ENCODE results near the gene SIX4. TPM values are rescaled to one million over a fixed set of nuclear protein-coding genes. Genes with fewer than 3 reads are reported as not detected.
A peak's percentile ranks its signal among the peaks of the same experiment; 100 is the strongest.

SIX4 gene
- total RNA-seq, 1 donor from 2014 or later, result 9.5 TPM

GRCh38 chr14:60722357-60723115 lies 1.6 kb downstream of the SIX4 start:
- no peak for DNase-seq (ENCODE audit: low read depth)
- no peak for TF ChIP-seq CTCF (conservative IDR thresholded peaks at IDR 0.05; ENCODE audit: low read depth, low read length)
- H3K4me3 ChIP-seq (ENCODE audit: low read depth, low read length), result peak overlapping the region; percentile 83

GRCh38 chr14:60722107-60722356 lies 2.1 kb downstream of the SIX4 start:
- DNase-seq (ENCODE audit: low read depth), result no peak
- peak overlapping the region; percentile 83 for H3K4me3 ChIP-seq (ENCODE audit: low read depth, low read length)
- no peak for TF ChIP-seq CTCF (conservative IDR thresholded peaks at IDR 0.05; ENCODE audit: low read depth, low read length)

- no peak for DNase-seq (ENCODE audit: low read depth)
- peak; percentile 42 for TF ChIP-seq CTCF (conservative IDR thresholded peaks at IDR 0.05; ENCODE audit: low read depth, low read length)
- peak overlapping the region; percentile 83 for H3K4me3 ChIP-seq (ENCODE audit: low read depth, low read length)
Measured at GRCh38 chr14:60721326-60722106, 2.6 kb downstream of the SIX4 start.

GRCh38 chr14:60720962-60721325 lies 3.2 kb downstream of the SIX4 start:
- DNase-seq (ENCODE audit: low read depth), result no peak
- no peak for TF ChIP-seq CTCF (conservative IDR thresholded peaks at IDR 0.05; ENCODE audit: low read depth, low read length)
- H3K4me3 ChIP-seq (ENCODE audit: low read depth, low read length), result peak overlapping the region; percentile 83

- no peak overlapping the region for H3K4me3 ChIP-seq (ENCODE audit: low read depth, low read length)
- no peak for DNase-seq (ENCODE audit: low read depth)
- TF ChIP-seq CTCF (conservative IDR thresholded peaks at IDR 0.05; ENCODE audit: low read depth, low read length), result no peak
Measured at GRCh38 chr14:60720391-60720790, 3.8 kb downstream of the SIX4 start.

- DNase-seq (ENCODE audit: low read depth), result no peak
- no peak overlapping the region for H3K4me3 ChIP-seq (ENCODE audit: low read depth, low read length)
- TF ChIP-seq CTCF (conservative IDR thresholded peaks at IDR 0.05; ENCODE audit: low read depth, low read length), result no peak
Measured at GRCh38 chr14:60713513-60713912, 10.6 kb downstream of the SIX4 start.

GRCh38 chr14:60710494-60710893 lies 13.7 kb downstream of the SIX4 start:
- TF ChIP-seq CTCF (conservative IDR thresholded peaks at IDR 0.05; ENCODE audit: low read depth, low read length), result no peak
- no peak overlapping the region for H3K4me3 ChIP-seq (ENCODE audit: low read depth, low read length)
- DNase-seq (ENCODE audit: low read depth), result no peak

All from epithelial cell of proximal tubule (primary cell).